Parathyroid adenoma (tissue), 2 donors: ENCODE results near the gene THBS3.

Experiments used
- H2AFZ ChIP-seq: fragments of 300-600 bp; sonication (generic); one replicate; pipeline ENCODE4 v1.7.0; 2017; ENCODE audit warnings: antibody characterized with exemption, mild to moderate bottlenecking
- H3K27ac ChIP-seq: fragments of 300-600 bp; sonication (generic); one replicate; pipeline ENCODE4 v1.7.0; 2017
- H3K27me3 ChIP-seq: fragments of 300-600 bp; sonication (generic); one replicate; pipeline ENCODE4 v1.7.0; 2017; ENCODE audit warnings: low read length; ENCODE audit not compliant: control insufficient read depth, insufficient read depth
- H3K36me3 ChIP-seq: fragments of 300-600 bp; sonication (generic); one replicate; pipeline ENCODE4 v1.7.0; 2017; ENCODE audit warnings: low read length; ENCODE audit not compliant: control insufficient read depth, insufficient read depth
- H3K4me1 ChIP-seq: fragments of 300-600 bp; sonication (generic); one replicate; pipeline ENCODE4 v1.7.0; 2017; ENCODE audit warnings: control low read depth
- H3K4me2 ChIP-seq: fragments of 300-600 bp; sonication (generic); one replicate; pipeline ENCODE4 v1.7.0; 2017; ENCODE audit warnings: low read length
- H3K4me3 ChIP-seq: fragments of 300-600 bp; sonication (generic); one replicate; pipeline ENCODE4 v1.7.0; 2017; ENCODE audit warnings: low read depth, low read length
- H3K79me2 ChIP-seq: fragments of 300-600 bp; sonication (generic); one replicate; pipeline ENCODE4 v1.7.0; 2017; ENCODE audit warnings: control low read depth
- H3K9ac ChIP-seq: fragments of 300-600 bp; sonication (generic); one replicate; pipeline ENCODE4 v1.7.0; 2017; ENCODE audit warnings: mild to moderate bottlenecking
- H3K9me3 ChIP-seq: fragments of 300-600 bp; sonication (generic); one replicate; pipeline ENCODE4 v1.7.0; 2017; ENCODE audit warnings: low read length; ENCODE audit not compliant: control insufficient read depth
- CTCF ChIP-seq: fragments of 300-600 bp; sonication (generic); IDR thresholded peaks from one replicate; pipeline ENCODE4 v1.7.0; 2017; ENCODE audit warnings: antibody characterized with exemption, mild to moderate bottlenecking
- donor health status: primary hyperparathyroidism.

The THBS3 gene

GRCh38 chr1:155244368-155245162 lies 36.9 kb upstream of the THBS3 start:
- peak overlapping the region; percentile 78 for H2AFZ ChIP-seq
- H3K9me3 ChIP-seq, result no peaks in the 10 kb centered on the region
- no peaks in the 10 kb centered on the region for H3K36me3 ChIP-seq
- peak overlapping the region; percentile 91 for H3K27ac ChIP-seq
- H3K79me2 ChIP-seq, result peaks cover 4% of the 10 kb centered on the region
- H3K4me2 ChIP-seq, result peak overlapping the region; percentile 80
- H3K9ac ChIP-seq, result no peak overlapping the region
- TF ChIP-seq CTCF, result peak; percentile 64
- no peaks in the 10 kb centered on the region for H3K4me1 ChIP-seq
- peak overlapping the region; percentile 61 for H3K4me3 ChIP-seq
- H3K27me3 ChIP-seq, result no peaks in the 10 kb centered on the region

GRCh38 chr1:155242805-155243358 lies 35.2 kb upstream of the THBS3 start:
- Histone ChIP-seq H3K36me3 (no peaks in the 10 kb centered on the region), H3K27me3 (no peaks in the 10 kb centered on the region), H3K4me3 (peak overlapping the region; percentile 61), H3K27ac (peak overlapping the region; percentile 91), H3K9me3 (no peaks in the 10 kb centered on the region), H3K4me2 (peak overlapping the region; percentile 80), H3K4me1 (no peaks in the 10 kb centered on the region), H3K79me2 (peaks cover 4% of the 10 kb centered on the region), H2AFZ (no peak overlapping the region), H3K9ac (no peak overlapping the region)
- TF ChIP-seq CTCF, result no peak

GRCh38 chr1:155241841-155242264 lies 34.2 kb upstream of the THBS3 start:
- Histone ChIP-seq H3K9ac (no peak overlapping the region), H3K36me3 (no peaks in the 10 kb centered on the region), H3K4me2 (no peak overlapping the region), H3K79me2 (peaks cover 4% of the 10 kb centered on the region), H3K27me3 (no peaks in the 10 kb centered on the region), H3K4me1 (no peaks in the 10 kb centered on the region), H3K4me3 (no peak overlapping the region), H3K27ac (no peak overlapping the region), H2AFZ (no peak overlapping the region), H3K9me3 (no peaks in the 10 kb centered on the region)
- TF ChIP-seq CTCF, result no peak

- Histone ChIP-seq H3K36me3 (no peaks in the 10 kb centered on the region), H3K27ac (no peak overlapping the region), H3K4me1 (no peaks in the 10 kb centered on the region), H3K9ac (no peak overlapping the region), H3K27me3 (no peaks in the 10 kb centered on the region), H3K79me2 (peaks cover 4% of the 10 kb centered on the region), H3K4me3 (peak overlapping the region; percentile 43), H3K9me3 (no peaks in the 10 kb centered on the region), H2AFZ (peak overlapping the region; percentile 63), H3K4me2 (peak overlapping the region; percentile 49)
- TF ChIP-seq CTCF, result no peak
These were observed 33.5 kb upstream of the THBS3 start for GRCh38 chr1:155241069-155241679.
